Activated CD4-positive, alpha-beta T cell treated with anti-CD3 and anti-CD28 coated beads, Interleukin-2, amount 10 ng/mL, durations not matched to agents 7 days and 5 days (primary cell): Measurements from ENCODE around the gene PPDPF. TPM values are rescaled to one million over a fixed set of nuclear protein-coding genes. Genes with fewer than 3 reads are reported as not detected.

Experiments
- total RNA-seq, 2 experiments: library from RNA; stranded (reverse); gene quantifications; one replicate each; pipeline ENCODE4 v1.2.3, GENCODE V29; 2021

The PPDPF gene
- total RNA-seq, 2 experiments from 2014 or later, result 167 to 193 TPM

Other genes with a start within 250 kb of the PPDPF start
- gene ARFGAP1, start 248.0 kb upstream of the PPDPF start, total RNA-seq, result 10 to 100 TPM; 88.0 to 94.4 TPM
- not detected for gene COL20A1, start 227.6 kb upstream of the PPDPF start, total RNA-seq
- gene CHRNA4, start 159.4 kb upstream of the PPDPF start, total RNA-seq, result not detected
- gene KCNQ2, start 48.1 kb upstream of the PPDPF start, total RNA-seq, result under 1 TPM; 0.10 to 0.12 TPM
- gene EEF1A2, start 21.7 kb upstream of the PPDPF start, total RNA-seq, result under 1 TPM; 0.12 to 0.17 TPM
- under 1 TPM; 0.71 to 0.74 TPM for gene PTK6, start 16.6 kb downstream of the PPDPF start, total RNA-seq
- gene SRMS, start 27.0 kb downstream of the PPDPF start, total RNA-seq, result not detected
- gene FNDC11, start 33.4 kb downstream of the PPDPF start, total RNA-seq, result under 1 TPM; 0.15 to 0.57 TPM
- gene HELZ2, start 53.5 kb downstream of the PPDPF start, total RNA-seq, result 100 to 1,000 TPM in 1 of 2 experiments, 10 to 100 TPM in 1; 95.5 to 107 TPM
- gene GMEB2, start 106.3 kb downstream of the PPDPF start, total RNA-seq, result 10 to 100 TPM; 20.0 to 20.5 TPM
- gene STMN3, start 132.7 kb downstream of the PPDPF start, total RNA-seq, result 10 to 100 TPM; 49.4 to 54.4 TPM
- gene RTEL1, start 137.5 kb downstream of the PPDPF start, total RNA-seq, result 10 to 100 TPM; 53.3 to 58.9 TPM
- 1 to 10 TPM in 1 of 2 experiments, not detected in 1; 1.0 TPM for gene TNFRSF6B, start 175.9 kb downstream of the PPDPF start, total RNA-seq
- 10 to 100 TPM; 52.7 to 64.5 TPM for gene ARFRP1, start 187.2 kb downstream of the PPDPF start, total RNA-seq
- 10 to 100 TPM; 37.3 to 43.3 TPM for gene ZGPAT, start 187.3 kb downstream of the PPDPF start, total RNA-seq
- 100 to 1,000 TPM; 253 to 302 TPM for gene LIME1, start 215.9 kb downstream of the PPDPF start, total RNA-seq
- gene SLC2A4RG, start 219.0 kb downstream of the PPDPF start, total RNA-seq, result 100 to 1,000 TPM; 105 to 129 TPM